NCI-H2171 treated with DMSO at 0.1 percent for 48 hours (cell line): Measurements from ENCODE around the gene HBS1L.

ENCODE experiments used
- DNase-seq: peaks from one replicate; lab custom pipeline; 2025; lab: John Stamatoyannopoulos, UW

Gene HBS1L

DNA sequence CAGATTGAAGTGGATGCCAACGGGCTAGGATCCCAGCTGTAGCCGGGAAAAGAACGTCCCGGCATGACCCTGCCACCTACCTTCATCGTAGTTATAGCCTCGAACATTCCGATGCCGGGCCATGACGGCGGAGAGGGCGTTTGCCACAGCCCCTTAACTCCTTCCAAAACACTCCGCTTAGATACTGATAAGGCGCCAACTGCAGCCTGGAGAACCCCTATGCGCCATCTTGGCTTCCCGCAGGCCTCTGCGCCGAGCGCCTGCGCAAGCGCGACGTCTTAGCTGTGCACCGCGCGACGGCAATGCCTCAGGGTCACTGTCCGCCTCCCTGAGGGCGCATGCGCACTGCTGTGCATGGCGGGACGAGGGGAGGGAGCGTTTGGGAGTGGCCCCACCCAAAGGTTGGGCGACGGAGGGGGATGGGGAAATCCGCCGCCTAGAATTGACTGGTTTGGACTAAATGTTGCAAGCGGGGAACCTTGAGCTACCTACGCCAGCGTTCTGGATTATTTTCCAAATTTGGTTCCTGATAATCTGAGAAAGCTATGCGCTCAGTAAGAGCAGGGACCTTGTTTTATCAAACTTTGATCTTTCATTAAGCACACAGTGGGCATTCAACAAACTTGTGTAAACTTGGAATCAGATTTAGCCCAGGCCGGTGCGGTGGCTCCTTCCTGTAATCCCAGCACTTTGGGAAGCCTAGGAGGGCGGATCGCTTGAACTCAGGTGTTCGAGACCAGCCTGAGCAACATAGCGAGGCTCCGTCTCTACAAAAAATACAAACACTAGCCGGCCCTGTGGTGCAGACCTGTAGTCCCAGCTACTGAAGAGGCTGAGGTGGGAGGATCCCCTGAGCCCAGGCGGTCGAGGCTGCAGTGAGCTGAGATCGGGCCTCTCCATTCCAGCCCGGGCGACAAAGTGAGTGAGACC lies at the start of gene HBS1L:
HBS1L (minus strand) TSS at position 254 of the 930 bp plus-strand sequence; CDS start at position 123, 131 bp downstream.
- peak; percentile 94 for DNase-seq

- no peak for DNase-seq
These were observed 49.6 kb upstream of the HBS1L start for GRCh38 chr6:135104199-135104598.

DNA sequence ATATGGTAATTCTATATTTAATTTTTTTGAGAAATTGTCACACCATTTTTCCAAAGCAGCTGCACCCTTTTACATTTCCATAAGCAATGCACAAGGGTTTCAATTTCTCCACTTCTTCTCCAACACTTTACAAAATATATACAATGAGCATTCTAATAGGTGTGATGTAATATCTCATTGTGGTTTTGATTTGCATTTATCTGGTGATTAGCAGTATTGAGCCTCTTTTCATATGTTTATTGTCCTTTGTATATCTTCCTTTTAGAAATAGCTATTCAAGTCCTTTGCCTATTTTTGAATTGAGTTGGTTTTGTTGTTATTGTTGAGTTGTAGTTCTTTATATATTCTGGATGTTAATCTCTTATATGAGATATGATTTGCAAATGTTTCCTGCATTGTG lies 47.6 kb upstream of the HBS1L start:
- DNase-seq = no peak

DNA sequence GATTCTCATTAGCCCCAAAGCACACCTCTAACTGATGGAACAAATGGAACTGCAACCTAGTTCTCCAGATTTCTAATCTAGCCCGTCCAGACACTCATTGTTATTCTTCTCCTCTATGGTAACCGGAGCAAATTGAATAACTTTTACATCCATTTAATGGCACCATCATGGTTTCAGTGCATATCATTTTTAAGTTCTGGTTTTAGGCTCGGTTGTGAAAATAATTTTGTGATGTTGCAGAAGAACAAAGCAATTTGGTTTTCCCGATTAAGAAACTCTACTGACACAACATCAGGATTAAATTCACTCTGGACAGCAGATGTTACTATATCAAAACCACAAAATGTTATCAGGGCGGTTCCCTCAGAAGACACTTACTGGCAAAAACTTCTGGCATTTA lies 42.5 kb upstream of the HBS1L start:
- DNase-seq = no peak

- DNase-seq = no peak
These were observed 41.9 kb upstream of the HBS1L start for GRCh38 chr6:135096403-135097130.

GRCh38 chr6:135095716-135096115 lies 41.1 kb upstream of the HBS1L start:
- DNase-seq = no peak

GRCh38 chr6:135094403-135094821 lies 39.8 kb upstream of the HBS1L start:
- no peak for DNase-seq

DNA sequence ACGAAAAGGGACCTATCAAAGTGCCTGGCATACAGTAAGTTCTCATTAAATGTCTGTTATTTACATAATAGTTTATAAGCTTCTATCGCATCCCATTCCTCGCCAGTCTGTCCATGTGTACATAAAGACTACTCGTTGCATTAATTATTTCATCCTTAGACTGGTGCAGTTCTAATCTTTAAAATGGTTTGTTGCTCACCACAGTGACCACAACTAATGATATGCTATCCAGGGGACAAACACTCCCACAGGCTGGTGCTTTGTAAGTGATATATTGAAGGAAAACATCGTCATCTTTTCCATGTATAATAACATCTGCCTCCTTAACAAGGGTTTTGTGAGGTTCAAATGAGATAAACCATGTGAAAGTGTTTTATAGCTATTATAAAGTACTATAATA lies 39.0 kb upstream of the HBS1L start:
- no peak for DNase-seq

GRCh38 chr6:135092724-135093123 lies 38.1 kb upstream of the HBS1L start:
- DNase-seq = no peak

DNA sequence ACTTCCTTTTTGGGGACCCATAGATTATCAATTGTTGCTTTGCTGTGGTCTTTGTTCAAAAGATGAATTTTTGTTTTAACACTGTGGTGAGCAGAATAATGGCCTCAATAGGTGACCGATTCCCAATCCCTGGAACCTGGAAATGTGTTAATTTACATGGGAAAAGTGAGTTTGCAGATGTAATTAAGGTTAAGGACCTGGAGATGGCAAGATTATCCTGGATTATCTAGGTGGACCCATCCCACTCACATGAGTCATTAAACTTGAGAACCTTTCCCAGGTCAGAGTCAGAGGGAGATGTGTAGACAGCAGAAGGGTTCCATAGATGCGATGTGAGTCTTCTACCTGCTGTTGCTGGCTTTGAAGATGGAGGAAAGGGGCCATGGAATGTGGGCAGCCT lies 36.2 kb upstream of the HBS1L start:
- no peak for DNase-seq

GRCh38 chr6:135089901-135090300 lies 35.3 kb upstream of the HBS1L start:
- no peak for DNase-seq

DNA sequence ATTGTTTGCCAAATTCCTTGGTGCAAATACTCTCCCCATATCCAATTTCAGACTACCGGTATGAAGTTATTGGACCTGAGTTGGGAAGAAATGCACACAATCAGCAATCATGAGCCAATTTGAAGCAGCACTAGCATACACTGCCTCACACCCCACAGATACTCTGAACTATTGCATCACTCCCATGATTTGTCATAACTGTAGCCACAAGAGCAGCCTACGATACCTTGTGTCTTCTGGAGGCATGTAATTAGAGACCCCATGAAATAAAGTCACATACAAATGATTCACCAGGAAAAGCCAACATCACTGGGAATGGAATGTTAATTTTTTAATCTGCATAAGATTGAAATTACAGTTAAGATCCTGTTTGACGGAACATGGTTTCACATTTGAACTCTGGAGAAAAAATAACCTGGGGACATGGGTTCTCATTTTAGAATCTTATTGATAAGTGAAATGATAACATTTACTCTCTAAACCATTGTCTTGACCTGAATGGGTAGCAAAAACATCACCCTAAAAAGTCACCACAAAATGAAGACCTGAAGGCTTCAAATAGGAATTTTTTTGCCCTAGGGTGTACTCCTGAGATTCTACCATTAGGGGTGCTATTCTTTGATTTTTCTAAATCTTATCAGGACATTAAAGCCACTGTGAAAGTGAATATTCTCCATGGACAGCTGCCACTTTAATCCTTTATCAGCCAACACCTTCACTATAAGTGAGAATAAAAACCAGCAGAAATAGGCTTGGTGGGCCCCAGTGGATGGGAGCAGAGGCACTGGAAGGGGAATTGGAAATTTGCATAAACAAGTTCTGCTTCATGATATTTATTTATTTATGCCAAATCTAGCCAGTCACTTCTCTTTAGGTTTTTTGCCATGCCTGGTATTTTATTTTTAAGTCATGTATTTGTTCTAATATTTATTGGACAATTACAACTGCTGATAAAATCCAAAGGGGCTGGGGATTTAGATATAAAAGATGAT lies 34.5 kb upstream of the HBS1L start:
- DNase-seq = peak; percentile 39

DNA sequence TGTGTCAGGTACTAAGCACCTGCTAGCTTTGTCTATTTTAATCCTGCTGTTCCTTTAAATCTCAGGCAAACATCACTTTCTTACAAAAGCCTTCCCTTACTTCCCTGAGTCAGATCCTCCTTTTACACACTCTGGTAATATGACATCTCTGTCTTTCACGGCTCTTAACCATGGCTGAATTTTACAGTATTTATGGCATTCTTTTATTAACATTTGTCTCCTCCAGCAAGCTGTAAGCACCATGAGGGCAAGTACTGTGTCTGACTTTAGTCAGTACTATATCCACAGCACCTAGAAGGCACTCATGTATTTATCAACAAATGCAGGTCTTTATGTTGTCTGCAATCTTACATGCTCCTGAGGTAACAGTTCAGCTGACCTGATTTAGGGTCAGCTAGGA lies 33.7 kb upstream of the HBS1L start:
- DNase-seq = no peak

GRCh38 chr6:135087803-135088202 lies 33.2 kb upstream of the HBS1L start:
- DNase-seq = peak; percentile 97

DNA sequence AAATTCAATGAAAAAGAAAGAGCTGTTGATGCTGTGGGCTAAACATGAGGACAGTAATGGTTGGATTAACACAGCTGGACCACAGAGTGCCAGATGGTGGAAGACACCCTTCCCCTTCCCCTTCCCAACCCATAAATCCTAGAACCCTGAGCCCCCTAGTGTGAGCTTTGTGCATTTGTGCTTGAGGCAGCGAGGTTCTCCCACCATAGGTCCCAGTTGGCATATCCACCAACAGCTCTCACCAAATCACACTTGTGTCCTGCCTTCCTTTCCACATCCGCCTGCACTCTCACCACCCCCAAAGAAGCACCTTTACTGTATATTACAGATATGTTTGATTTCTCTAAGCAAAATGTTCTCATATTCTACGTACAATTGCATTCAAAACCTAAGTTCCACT lies 32.8 kb upstream of the HBS1L start:
- peak; percentile 94 for DNase-seq

GRCh38 chr6:135086414-135086764 lies 31.8 kb upstream of the HBS1L start:
- no peak for DNase-seq

GRCh38 chr6:135085700-135086413 lies 31.2 kb upstream of the HBS1L start:
- no peak for DNase-seq

DNA sequence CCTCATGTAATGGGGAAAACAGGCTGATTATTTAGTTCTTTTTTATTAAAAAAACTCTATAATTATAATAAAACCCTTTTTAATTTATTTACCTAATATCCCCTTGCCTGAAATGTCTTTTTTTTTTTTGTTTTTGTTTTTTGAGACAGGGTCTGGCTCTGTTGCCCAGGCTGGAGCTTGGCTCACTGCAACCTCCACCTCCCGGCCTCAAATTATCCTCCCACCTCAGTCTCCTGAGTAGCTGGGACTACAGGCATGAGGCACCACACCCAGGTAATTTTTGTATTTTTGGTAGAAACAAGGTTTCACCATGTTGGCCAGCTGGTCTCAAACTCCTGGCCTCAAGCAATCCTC lies 30.3 kb upstream of the HBS1L start:
- no peak for DNase-seq

GRCh38 chr6:135084001-135084915 lies 29.6 kb upstream of the HBS1L start:
- no peak for DNase-seq

- no peak for DNase-seq
These were observed 27.3 kb upstream of the HBS1L start for GRCh38 chr6:135081966-135082365.
